ENCODE measurements around the gene SLC1A5.

Gene SLC1A5

GRCh38 chr19:46745521-46746280 lies 42.7 kb downstream of the SLC1A5 start, which contains the start of gene FKRP (continued):
- TF ChIP-seq AEBP2 (tag by site-specific recombination; IDR thresholded peaks at IDR 0.05; ENCODE audit: borderline replicate concordance): no peak
- TF ChIP-seq SCRT1 (tag by site-specific recombination; IDR thresholded peaks at IDR 0.05; ENCODE audit: borderline replicate concordance): no peak
- TF ChIP-seq, protein P1, sequence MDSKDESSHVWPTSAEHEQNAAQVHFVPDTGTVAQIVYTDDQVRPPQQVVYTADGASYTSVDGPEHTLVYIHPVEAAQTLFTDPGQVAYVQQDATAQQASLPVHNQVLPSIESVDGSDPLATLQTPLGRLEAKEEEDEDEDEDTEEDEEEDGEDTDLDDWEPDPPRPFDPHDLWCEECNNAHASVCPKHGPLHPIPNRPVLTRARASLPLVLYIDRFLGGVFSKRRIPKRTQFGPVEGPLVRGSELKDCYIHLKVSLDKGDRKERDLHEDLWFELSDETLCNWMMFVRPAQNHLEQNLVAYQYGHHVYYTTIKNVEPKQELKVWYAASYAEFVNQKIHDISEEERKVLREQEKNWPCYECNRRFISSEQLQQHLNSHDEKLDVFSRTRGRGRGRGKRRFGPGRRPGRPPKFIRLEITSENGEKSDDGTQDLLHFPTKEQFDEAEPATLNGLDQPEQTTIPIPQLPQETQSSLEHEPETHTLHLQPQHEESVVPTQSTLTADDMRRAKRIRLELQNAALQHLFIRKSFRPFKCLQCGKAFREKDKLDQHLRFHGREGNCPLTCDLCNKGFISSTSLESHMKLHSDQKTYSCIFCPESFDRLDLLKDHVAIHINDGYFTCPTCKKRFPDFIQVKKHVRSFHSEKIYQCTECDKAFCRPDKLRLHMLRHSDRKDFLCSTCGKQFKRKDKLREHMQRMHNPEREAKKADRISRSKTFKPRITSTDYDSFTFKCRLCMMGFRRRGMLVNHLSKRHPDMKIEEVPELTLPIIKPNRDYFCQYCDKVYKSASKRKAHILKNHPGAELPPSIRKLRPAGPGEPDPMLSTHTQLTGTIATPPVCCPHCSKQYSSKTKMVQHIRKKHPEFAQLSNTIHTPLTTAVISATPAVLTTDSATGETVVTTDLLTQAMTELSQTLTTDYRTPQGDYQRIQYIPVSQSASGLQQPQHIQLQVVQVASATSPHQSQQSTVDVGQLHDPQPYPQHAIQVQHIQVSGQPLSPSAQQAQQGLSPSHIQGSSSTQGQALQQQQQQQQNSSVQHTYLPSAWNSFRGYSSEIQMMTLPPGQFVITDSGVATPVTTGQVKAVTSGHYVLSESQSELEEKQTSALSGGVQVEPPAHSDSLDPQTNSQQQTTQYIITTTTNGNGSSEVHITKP (tag by site-specific recombination; IDR thresholded peaks at IDR 0.05): no peak
- peak; percentile 46; the same call in 1 of the 2 replicates for TF ChIP-seq GLIS2 (tag by site-specific recombination; IDR thresholded peaks at IDR 0.05)
- TF ChIP-seq OSR2 (tag by site-specific recombination; IDR thresholded peaks at IDR 0.05): no peak
- no peak for TF ChIP-seq ZNF544 (tag by site-specific recombination; IDR thresholded peaks at IDR 0.05)
- TF ChIP-seq ZNF211 (tag by site-specific recombination; IDR thresholded peaks at IDR 0.05; ENCODE audit: low read depth): no peak
- TF ChIP-seq, protein P2, sequence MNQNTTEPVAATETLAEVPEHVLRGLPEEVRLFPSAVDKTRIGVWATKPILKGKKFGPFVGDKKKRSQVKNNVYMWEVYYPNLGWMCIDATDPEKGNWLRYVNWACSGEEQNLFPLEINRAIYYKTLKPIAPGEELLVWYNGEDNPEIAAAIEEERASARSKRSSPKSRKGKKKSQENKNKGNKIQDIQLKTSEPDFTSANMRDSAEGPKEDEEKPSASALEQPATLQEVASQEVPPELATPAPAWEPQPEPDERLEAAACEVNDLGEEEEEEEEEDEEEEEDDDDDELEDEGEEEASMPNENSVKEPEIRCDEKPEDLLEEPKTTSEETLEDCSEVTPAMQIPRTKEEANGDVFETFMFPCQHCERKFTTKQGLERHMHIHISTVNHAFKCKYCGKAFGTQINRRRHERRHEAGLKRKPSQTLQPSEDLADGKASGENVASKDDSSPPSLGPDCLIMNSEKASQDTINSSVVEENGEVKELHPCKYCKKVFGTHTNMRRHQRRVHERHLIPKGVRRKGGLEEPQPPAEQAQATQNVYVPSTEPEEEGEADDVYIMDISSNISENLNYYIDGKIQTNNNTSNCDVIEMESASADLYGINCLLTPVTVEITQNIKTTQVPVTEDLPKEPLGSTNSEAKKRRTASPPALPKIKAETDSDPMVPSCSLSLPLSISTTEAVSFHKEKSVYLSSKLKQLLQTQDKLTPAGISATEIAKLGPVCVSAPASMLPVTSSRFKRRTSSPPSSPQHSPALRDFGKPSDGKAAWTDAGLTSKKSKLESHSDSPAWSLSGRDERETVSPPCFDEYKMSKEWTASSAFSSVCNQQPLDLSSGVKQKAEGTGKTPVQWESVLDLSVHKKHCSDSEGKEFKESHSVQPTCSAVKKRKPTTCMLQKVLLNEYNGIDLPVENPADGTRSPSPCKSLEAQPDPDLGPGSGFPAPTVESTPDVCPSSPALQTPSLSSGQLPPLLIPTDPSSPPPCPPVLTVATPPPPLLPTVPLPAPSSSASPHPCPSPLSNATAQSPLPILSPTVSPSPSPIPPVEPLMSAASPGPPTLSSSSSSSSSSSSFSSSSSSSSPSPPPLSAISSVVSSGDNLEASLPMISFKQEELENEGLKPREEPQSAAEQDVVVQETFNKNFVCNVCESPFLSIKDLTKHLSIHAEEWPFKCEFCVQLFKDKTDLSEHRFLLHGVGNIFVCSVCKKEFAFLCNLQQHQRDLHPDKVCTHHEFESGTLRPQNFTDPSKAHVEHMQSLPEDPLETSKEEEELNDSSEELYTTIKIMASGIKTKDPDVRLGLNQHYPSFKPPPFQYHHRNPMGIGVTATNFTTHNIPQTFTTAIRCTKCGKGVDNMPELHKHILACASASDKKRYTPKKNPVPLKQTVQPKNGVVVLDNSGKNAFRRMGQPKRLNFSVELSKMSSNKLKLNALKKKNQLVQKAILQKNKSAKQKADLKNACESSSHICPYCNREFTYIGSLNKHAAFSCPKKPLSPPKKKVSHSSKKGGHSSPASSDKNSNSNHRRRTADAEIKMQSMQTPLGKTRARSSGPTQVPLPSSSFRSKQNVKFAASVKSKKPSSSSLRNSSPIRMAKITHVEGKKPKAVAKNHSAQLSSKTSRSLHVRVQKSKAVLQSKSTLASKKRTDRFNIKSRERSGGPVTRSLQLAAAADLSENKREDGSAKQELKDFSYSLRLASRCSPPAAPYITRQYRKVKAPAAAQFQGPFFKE (tag by site-specific recombination; IDR thresholded peaks at IDR 0.05; ENCODE audit: borderline replicate concordance): no peak
- no peak for TF ChIP-seq ZSCAN23 (tag by site-specific recombination; IDR thresholded peaks at IDR 0.05)
- TF ChIP-seq ZNF202 (tag by site-specific recombination; IDR thresholded peaks at IDR 0.05; ENCODE audit: borderline replicate concordance): no peak
- no peak for TF ChIP-seq ZNF341 (tag by site-specific recombination; IDR thresholded peaks at IDR 0.05; ENCODE audit: low read depth)
- TF ChIP-seq ZNF629 (tag by site-specific recombination; IDR thresholded peaks at IDR 0.05): no peak
- peak; percentile 63; the same call in 1 of the 2 replicates for TF ChIP-seq KLF16 (tag by site-specific recombination; IDR thresholded peaks at IDR 0.05)
- TF ChIP-seq ZBTB48 (tag by site-specific recombination; IDR thresholded peaks at IDR 0.05): 0 out of 2 replicates have a peak, but pooled peaks have one; percentile 58
- TF ChIP-seq ZNF350 (tag by site-specific recombination; IDR thresholded peaks at IDR 0.05): no peak
- TF ChIP-seq KLF9 (tag by site-specific recombination; IDR thresholded peaks at IDR 0.05; ENCODE audit: low read depth): peak; percentile 55; the same call in 1 of the 2 replicates
- no peak for TF ChIP-seq ZFP41 (tag by site-specific recombination; IDR thresholded peaks at IDR 0.05; ENCODE audit: borderline replicate concordance)
- TF ChIP-seq ZNF549 (tag by site-specific recombination; IDR thresholded peaks at IDR 0.05): no peak
- TF ChIP-seq BCL11B (tag by site-specific recombination; IDR thresholded peaks at IDR 0.05; ENCODE audit: low read depth): peak; percentile 25; the same call in 1 of the 2 replicates
- no peak for TF ChIP-seq KLF1 (tag by site-specific recombination; IDR thresholded peaks at IDR 0.05)
- no peak for TF ChIP-seq ZNF707 (tag by site-specific recombination; IDR thresholded peaks at IDR 0.05)
- TF ChIP-seq TCF7L2 (IDR thresholded peaks at IDR 0.05; ENCODE audit: borderline replicate concordance, low read depth, low read length): no peak
- no peak for TF ChIP-seq ZNF302 (tag by site-specific recombination; IDR thresholded peaks at IDR 0.05; ENCODE audit: low read depth)
- no peak for TF ChIP-seq ZNF747 (tag by site-specific recombination; IDR thresholded peaks at IDR 0.05)
- TF ChIP-seq ZNF560 (tag by site-specific recombination; IDR thresholded peaks at IDR 0.05; ENCODE audit: borderline replicate concordance): no peak
- TF ChIP-seq ZNF580 (tag by site-specific recombination; IDR thresholded peaks at IDR 0.05): no peak
- TF ChIP-seq YY1 (tag by site-specific recombination; IDR thresholded peaks at IDR 0.05): peak; percentile 77
- TF ChIP-seq PRDM1 (tag by site-specific recombination; IDR thresholded peaks at IDR 0.05): no peak

Data from HEK293 (cell line).